Kidney epithelial cell (primary cell): ENCODE results near the gene LPCAT2. TPM values are rescaled to one million over a fixed set of nuclear protein-coding genes. Genes with fewer than 3 reads are reported as not detected.

Experiments
- DNase-seq: peaks from one replicate; pipeline ENCODE4 v3.0.0-alpha.2; 2010; ENCODE audit warnings: low read depth
- H3K27me3 ChIP-seq: 2 replicates; pipeline ENCODE4 v1.6.0; 2011; ENCODE audit warnings: low read length; ENCODE audit not compliant: control insufficient read depth, insufficient read depth
- H3K36me3 ChIP-seq: 2 replicates; pipeline ENCODE4 v1.5.1; 2011; ENCODE audit warnings: low read length; ENCODE audit not compliant: control insufficient read depth, insufficient read depth
- H3K4me3 ChIP-seq: 2 replicates; pipeline ENCODE4 v1.5.1; 2011; ENCODE audit warnings: low read depth, mild to moderate bottlenecking, control low read depth, low read length
- CTCF ChIP-seq: IDR thresholded peaks from 2 replicates; pipeline ENCODE4 v1.5.1; 2011; ENCODE audit warnings: mild to moderate bottlenecking, moderate library complexity, low read length, control low read depth, inconsistent platforms; ENCODE audit not compliant: insufficient read depth, poor library complexity, severe bottlenecking
- total RNA-seq: library from RNA; depleted of rRNA; stranded (reverse); fragments of >200 nt; gene quantifications from 2 replicates; pipeline ENCODE4 v1.2.3, GENCODE V29; 2015

The LPCAT2 gene
- total RNA-seq, 1 donor from 2014 or later = 4.2 TPM

GRCh38 chr16:55473587-55473986, 35.3 kb upstream of the LPCAT2 start:
- Histone ChIP-seq H3K4me3 (no peak overlapping the region), H3K36me3 (no peaks in the 10 kb centered on the region), H3K27me3 (no peaks in the 10 kb centered on the region)
- no peak for DNase-seq
- no peak for TF ChIP-seq CTCF

- TF ChIP-seq CTCF = no peak
- no peaks in the 10 kb centered on the region for H3K36me3 ChIP-seq
- H3K4me3 ChIP-seq = no peak overlapping the region
- no peak for DNase-seq
- no peaks in the 10 kb centered on the region for H3K27me3 ChIP-seq
Measured at GRCh38 chr16:55474821-55475220, 34.1 kb upstream of the LPCAT2 start.

GRCh38 chr16:55475919-55476318, 33.0 kb upstream of the LPCAT2 start:
- Histone ChIP-seq H3K36me3 (no peaks in the 10 kb centered on the region), H3K27me3 (no peaks in the 10 kb centered on the region), H3K4me3 (no peak overlapping the region)
- DNase-seq = no peak
- no peak for TF ChIP-seq CTCF

GRCh38 chr16:55476625-55477533, 32.0 kb upstream of the LPCAT2 start:
- Histone ChIP-seq H3K27me3 (no peaks in the 10 kb centered on the region), H3K4me3 (no peak overlapping the region), H3K36me3 (no peaks in the 10 kb centered on the region)
- TF ChIP-seq CTCF = no peak
- no peak for DNase-seq

- no peak for TF ChIP-seq CTCF
- DNase-seq = no peak
- H3K36me3 ChIP-seq = no peaks in the 10 kb centered on the region
Measured at GRCh38 chr16:55477736-55478135, 31.1 kb upstream of the LPCAT2 start.

More at GRCh38 chr16:55477736-55478135, 31.1 kb upstream of the LPCAT2 start:
- H3K4me3 ChIP-seq = no peak overlapping the region
- no peaks in the 10 kb centered on the region for H3K27me3 ChIP-seq
